ENCODE measurements around the gene CPZ.

DNA sequence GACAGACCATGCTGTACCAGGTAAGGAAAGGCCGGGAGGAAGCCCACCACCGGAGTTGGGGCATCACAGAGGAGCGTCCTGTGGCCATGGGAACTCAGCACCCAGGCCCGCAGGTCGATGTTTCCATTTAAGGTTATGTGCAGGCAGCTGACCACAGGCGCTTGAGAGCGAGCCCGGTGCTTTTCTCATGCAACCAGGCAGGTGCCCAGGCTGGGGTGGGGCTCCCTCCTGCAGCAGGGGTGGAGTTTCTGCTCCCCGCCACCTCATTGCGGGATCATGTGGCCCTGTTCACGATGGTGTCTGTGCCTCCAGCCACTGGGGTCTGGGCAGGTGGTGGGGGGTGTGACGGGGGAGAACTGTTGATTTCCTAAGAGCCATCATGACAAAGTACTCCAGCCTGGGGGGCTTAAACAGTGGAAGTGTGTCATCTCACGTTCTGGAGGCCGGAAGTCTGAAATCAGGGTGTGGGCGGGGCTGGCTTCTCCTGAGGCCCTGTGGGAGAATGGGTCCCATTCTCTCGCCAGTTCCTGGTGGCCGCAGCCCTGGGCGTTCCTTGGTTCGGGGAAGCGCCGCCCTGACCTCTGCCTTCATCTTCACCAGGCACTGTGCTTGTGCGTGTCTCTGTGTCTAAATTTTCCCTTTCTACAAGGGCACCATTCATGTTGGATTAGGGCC lies 60.9 kb downstream of the CPZ start:
- TF ChIP-seq, protein P1, sequence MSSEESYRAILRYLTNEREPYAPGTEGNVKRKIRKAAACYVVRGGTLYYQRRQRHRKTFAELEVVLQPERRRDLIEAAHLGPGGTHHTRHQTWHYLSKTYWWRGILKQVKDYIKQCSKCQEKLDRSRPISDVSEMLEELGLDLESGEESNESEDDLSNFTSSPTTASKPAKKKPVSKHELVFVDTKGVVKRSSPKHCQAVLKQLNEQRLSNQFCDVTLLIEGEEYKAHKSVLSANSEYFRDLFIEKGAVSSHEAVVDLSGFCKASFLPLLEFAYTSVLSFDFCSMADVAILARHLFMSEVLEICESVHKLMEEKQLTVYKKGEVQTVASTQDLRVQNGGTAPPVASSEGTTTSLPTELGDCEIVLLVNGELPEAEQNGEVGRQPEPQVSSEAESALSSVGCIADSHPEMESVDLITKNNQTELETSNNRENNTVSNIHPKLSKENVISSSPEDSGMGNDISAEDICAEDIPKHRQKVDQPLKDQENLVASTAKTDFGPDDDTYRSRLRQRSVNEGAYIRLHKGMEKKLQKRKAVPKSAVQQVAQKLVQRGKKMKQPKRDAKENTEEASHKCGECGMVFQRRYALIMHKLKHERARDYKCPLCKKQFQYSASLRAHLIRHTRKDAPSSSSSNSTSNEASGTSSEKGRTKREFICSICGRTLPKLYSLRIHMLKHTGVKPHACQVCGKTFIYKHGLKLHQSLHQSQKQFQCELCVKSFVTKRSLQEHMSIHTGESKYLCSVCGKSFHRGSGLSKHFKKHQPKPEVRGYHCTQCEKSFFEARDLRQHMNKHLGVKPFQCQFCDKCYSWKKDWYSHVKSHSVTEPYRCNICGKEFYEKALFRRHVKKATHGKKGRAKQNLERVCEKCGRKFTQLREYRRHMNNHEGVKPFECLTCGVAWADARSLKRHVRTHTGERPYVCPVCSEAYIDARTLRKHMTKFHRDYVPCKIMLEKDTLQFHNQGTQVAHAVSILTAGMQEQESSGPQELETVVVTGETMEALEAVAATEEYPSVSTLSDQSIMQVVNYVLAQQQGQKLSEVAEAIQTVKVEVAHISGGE (CRISPR knock-in tag; IDR thresholded peaks at IDR 0.05) = no peak
- TF ChIP-seq GABPA (IDR thresholded peaks at IDR 0.05; ENCODE audit: low read depth) = no peak
- TF ChIP-seq, protein P2, sequence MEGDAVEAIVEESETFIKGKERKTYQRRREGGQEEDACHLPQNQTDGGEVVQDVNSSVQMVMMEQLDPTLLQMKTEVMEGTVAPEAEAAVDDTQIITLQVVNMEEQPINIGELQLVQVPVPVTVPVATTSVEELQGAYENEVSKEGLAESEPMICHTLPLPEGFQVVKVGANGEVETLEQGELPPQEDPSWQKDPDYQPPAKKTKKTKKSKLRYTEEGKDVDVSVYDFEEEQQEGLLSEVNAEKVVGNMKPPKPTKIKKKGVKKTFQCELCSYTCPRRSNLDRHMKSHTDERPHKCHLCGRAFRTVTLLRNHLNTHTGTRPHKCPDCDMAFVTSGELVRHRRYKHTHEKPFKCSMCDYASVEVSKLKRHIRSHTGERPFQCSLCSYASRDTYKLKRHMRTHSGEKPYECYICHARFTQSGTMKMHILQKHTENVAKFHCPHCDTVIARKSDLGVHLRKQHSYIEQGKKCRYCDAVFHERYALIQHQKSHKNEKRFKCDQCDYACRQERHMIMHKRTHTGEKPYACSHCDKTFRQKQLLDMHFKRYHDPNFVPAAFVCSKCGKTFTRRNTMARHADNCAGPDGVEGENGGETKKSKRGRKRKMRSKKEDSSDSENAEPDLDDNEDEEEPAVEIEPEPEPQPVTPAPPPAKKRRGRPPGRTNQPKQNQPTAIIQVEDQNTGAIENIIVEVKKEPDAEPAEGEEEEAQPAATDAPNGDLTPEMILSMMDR (IDR thresholded peaks at IDR 0.05 in 2 of 3, conservative IDR thresholded peaks at IDR 0.05 in 1 of 3; ENCODE audit: control insufficient read depth in 2 of 3, extremely low read depth in 1 of 3, insufficient read depth in 1 of 3, low read depth in 3 of 3, low read length in 3 of 3) = no peak
- no peak for TF ChIP-seq LARP7 (IDR thresholded peaks at IDR 0.05)
- no peak for TF ChIP-seq EP300 (IDR thresholded peaks at IDR 0.05; ENCODE audit: borderline replicate concordance in 1 of 2, control insufficient read depth in 1 of 2, low read depth in 2 of 2, low read length in 2 of 2)
- TF ChIP-seq RFX5 (IDR thresholded peaks at IDR 0.05; ENCODE audit: low read depth, low read length) = no peak
- TF ChIP-seq JUNB (IDR thresholded peaks at IDR 0.05) = no peak
- no peak for TF ChIP-seq MTA2 (IDR thresholded peaks at IDR 0.05; ENCODE audit: low read depth)

Measured in GM12878 (cell line).